HG02885 (cell line): ENCODE measurements around the gene SMYD3.
A peak's percentile ranks its signal among the peaks of the same experiment; 100 is the strongest.

ENCODE experiments used
- ATAC-seq: cut with Tn5 transposase; IDR thresholded peaks from one replicate; pipeline ENCODE4 v1.9.1; 2021; ENCODE audit warnings: mild to moderate bottlenecking; ENCODE audit not compliant: unreplicated experiment, poor library complexity

Gene SMYD3

GRCh38 chr1:245906207-245906606 is 600.9 kb downstream of the SMYD3 start:
- ATAC-seq = no peak

DNA sequence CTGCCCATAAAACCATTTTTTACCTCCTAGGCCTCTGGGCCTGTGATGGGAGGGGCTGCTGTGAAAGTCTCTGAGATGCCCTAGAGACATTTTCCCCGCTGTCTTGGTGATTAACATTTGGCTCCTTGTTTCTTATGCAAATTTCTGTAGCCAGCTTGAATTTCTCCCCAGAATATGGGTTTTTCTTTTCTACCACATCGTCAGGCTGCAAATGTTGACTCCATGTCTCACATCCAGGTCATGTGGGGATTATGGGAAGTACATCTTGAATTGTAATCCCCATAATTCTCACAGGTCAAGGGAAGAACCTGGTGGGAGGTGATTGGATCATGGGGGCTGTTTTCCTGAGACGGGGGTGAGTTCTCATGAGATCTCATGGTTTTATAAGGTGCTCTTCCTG is 603.2 kb downstream of the SMYD3 start:
- no peak for ATAC-seq

GRCh38 chr1:245901565-245901964 is 605.5 kb downstream of the SMYD3 start:
- no peak for ATAC-seq

- peak; percentile 67 for ATAC-seq
Observed at GRCh38 chr1:245901037-245901436, 606.0 kb downstream of the SMYD3 start.

- no peak for ATAC-seq
Observed at GRCh38 chr1:245898581-245898980, 608.5 kb downstream of the SMYD3 start.

GRCh38 chr1:245896258-245896657 is 610.8 kb downstream of the SMYD3 start:
- ATAC-seq = no peak

DNA sequence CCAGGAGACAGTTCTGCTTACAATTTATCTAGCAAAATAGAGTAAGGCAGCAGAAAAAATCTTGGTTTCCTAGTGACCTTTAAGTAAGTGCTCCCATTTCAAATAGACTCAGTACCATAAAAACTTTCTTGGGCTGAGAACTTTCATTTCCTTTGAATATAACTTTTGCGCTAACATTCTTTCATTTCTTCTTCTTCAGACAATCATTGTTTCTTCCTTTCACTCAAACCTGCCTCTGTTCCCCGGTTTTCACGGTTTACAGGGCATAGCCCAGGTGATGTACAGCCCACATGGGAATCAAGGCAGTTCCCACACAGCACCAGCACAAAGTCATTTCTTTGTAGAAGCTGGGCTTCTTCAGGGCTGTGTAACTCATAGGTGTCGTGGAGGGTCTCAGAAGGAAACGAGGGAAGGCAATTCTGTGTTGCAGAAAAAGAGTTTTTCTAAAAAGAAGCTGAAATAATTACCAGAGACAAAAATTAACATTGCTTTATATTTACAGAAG is 611.6 kb downstream of the SMYD3 start:
- ATAC-seq = no peak

GRCh38 chr1:245894843-245895242 is 612.2 kb downstream of the SMYD3 start:
- ATAC-seq = no peak

GRCh38 chr1:245893025-245893424 is 614.1 kb downstream of the SMYD3 start:
- ATAC-seq = no peak

- ATAC-seq = no peak
Observed at GRCh38 chr1:245888809-245889208, 618.3 kb downstream of the SMYD3 start.

DNA sequence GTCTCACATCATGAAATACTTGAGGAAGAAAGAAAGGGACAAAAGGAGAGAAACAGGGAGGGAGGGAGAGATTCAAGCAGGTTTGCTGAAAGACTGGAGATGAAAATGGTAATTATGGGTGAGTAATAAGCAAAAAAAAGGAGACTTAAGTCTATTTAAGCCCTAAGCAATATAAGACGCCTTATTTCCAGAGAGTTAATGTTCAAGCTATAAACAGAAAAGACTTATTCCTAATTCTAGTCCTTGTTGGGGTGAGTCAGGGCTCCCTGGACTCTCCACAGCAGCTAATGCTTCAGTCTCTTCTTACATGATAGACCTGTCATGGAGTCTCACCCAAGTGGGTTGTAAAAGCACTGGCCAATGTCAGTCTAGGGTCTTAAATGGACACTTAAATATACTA is 619.2 kb downstream of the SMYD3 start:
- ATAC-seq = no peak

DNA sequence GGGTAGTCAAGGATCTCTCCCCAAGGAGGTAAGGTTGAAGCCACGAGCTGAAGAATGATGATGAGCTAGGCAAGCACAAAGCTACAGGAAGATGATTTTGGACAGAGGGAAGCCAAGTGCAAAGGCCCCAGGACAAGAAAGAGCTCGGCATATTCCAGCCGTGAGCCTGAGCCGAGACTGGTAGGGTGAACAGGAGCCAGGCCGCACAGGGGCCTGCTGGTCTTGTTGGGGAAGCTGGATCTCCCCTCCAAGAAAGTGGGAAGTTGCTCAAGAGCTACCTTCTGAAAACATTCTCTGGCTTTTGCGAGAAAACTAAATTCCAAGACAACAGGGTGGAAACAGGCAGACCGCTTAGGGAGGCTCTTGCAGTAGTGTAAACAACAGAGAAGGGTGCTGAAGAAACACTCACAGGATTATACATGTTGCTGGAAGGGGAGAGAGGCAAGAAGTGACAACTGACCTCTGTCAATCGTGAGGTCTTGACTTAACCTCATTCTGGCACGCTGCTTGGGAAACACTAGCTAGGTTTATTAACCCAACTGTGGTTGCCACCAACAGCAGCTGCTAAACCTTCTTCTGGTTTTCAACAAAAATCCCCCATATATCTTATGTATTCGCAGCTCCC is 625.2 kb downstream of the SMYD3 start:
- ATAC-seq = no peak

DNA sequence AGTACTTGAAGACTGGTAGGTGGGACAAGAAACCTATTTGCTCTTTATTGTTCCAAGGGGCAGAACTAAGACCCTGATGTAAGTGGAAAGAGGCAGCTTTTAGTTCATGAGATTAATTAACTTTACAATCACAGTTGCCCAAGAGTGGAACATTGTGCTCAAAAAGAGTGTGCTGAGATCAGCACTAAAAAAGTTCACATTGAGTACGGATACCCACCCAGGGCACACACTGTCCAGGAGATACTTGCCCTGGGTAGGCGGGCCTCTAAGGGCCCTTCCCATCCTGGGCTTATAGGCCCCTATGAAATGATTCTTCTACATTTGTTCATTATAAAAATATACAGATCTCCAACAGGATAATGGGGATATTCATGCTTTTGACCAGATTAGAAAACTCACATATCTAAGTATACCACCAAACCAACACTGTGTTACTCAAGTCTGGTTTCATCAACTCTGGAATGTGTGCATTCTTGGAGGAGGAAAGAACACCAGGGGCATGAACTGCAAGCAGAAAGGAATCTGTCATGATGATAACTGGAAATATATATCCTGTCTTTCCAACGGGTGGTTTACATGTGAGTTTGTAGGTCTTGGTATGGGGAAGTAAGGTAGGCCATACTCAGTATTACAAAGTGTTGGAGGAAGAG is 626.2 kb downstream of the SMYD3 start:
- no peak for ATAC-seq

DNA sequence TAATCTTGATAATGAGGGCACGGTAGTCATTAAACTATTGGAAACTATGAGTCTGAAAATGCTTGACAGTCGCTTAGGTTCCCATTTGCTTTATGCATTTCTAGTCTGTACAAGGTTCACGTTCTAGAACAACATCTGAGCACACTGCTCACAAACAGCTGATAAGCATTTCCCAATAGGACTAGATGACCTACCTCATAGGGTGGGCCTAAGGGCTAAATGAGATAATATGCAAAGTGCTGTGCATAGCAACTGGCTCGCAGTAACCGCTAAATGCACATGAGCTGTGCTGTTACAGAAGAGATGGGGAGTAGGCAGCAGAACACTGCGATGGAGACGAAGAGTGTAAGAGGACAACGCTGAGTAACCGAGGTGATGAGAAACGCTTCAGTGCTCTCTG is 628.0 kb downstream of the SMYD3 start:
- ATAC-seq = no peak

DNA sequence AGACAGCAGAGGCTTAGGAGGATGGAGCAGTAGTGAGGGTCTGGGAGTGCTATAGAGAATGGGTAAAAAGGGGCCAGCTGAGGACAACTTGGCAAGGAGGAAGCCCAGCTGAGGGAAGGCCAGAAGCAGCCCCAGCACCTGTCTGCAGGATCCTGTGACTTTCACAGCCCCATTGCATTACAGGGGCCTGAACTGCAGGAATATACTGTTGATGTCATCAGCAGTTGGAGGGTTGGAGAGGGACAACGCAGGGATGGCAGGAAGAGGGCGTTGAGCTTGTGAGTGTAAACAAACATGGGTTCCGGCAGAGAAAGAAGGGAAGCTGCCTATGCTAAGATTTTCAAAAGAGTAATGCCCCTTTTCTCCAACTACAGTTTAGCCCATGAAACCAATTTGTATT is 628.5 kb downstream of the SMYD3 start:
- ATAC-seq = no peak

DNA sequence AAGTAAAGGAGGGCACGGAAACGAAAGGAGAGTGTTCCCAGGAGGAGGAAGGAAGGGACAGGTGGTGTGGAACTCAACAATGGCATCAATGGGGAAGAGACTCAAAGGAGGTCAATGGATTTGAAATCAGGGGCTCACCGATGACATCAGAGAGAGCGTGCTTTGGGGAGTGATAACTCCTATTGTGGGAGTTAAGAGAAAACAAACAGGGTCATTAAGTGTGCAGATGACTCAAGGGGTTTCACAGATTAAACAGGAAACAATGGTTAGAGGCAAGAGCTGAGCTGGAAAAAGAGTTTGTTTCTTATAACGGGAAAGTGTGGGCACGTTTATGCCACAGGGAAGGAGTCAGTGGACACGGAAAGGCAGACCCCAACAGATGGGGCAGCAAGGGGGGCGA is 629.1 kb downstream of the SMYD3 start:
- no peak for ATAC-seq

DNA sequence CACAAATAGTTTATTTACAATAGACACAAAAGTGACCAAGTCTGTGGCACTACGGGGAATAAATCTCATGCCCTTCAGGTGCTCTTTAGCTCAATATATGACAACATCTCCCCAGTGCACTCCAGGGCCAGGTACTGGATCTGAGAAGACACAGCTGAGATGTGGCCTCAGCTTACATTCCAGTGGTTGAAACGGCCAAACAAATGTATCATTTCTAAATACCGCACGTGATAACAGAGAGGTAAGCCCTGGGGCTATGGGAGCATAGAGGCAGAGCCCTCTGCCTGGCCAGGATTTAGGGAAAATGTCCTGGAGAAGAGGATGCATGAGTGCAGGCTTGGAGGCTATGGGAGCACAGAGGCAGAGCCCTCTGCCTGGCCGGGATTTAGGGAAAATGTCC is 630.5 kb downstream of the SMYD3 start:
- ATAC-seq = no peak

DNA sequence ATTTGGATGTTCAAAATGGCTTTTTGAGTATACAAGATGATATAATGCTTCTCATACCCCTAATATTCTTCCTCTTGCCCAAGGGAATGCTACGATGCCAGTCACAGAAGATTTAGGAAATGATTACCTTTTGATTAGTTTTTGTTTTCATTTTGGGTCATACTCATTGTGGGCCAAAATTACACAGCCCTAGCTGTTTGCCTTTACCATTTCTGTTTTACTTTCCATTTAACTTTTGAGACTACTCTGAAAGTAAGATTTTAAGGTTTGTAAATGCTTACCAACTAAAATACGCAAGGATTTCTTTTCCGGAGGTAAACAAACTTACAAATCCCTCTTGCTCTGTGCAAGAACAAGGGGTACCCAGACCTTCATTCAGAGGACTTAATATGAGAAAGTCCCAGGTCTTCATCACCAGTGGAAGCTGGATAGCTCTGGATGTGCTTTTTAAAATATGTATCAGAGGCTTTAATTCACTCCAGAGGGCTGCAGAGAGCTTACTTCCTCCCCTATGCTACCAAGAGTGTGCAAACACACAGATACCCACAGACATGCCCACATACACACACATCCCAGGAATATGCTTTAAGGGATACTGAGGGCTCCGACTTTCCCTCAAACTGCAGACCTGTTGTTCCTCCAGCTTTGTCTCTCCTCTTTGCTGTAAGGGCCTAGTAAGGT is 631.4 kb downstream of the SMYD3 start:
- ATAC-seq = no peak

- no peak for ATAC-seq
Observed at GRCh38 chr1:245874942-245875580, 632.0 kb downstream of the SMYD3 start.

GRCh38 chr1:245873883-245874671 is 633.0 kb downstream of the SMYD3 start:
- no peak for ATAC-seq
